ENCODE data around the gene ECT2. TPM values are rescaled to one million over a fixed set of nuclear protein-coding genes. Genes with fewer than 3 reads are reported as not detected.

Gene ECT2
- polyA plus RNA-seq, 1 donor from 2014 or later: 6.3 TPM

GRCh38 chr3:172766241-172766640 is 15.7 kb downstream of the ECT2 start:
- H2AFZ ChIP-seq (ENCODE audit: low read depth, low read length): no peak overlapping the region
- H3F3A ChIP-seq (ENCODE audit: insufficient read depth, low read length, poor library complexity, severe bottlenecking): no peaks in the 10 kb centered on the region
- H3K9me3 ChIP-seq (ENCODE audit: low read length): no peaks in the 10 kb centered on the region
- H3K4me3 ChIP-seq (ENCODE audit: low read length): no peak overlapping the region
- TF ChIP-seq SMC3 (conservative IDR thresholded peaks at IDR 0.05; ENCODE audit: poor library complexity): no peak
- TF ChIP-seq POLR2AphosphoS5 (IDR thresholded peaks at IDR 0.05): no peak
- TF ChIP-seq EP300 (conservative IDR thresholded peaks at IDR 0.05; ENCODE audit: poor library complexity, severe bottlenecking): no peak
- no peak for TF ChIP-seq REST (IDR thresholded peaks at IDR 0.05; ENCODE audit: borderline replicate concordance)
- no peak for TF ChIP-seq TAF1 (IDR thresholded peaks at IDR 0.05; ENCODE audit: low read depth)
- TF ChIP-seq RAD21 (conservative IDR thresholded peaks at IDR 0.05): no peak
- TF ChIP-seq CTCF (IDR thresholded peaks at IDR 0.05; ENCODE audit: poor library complexity, severe bottlenecking): no peak
- no peak for TF ChIP-seq MXI1 (conservative IDR thresholded peaks at IDR 0.05; ENCODE audit: poor library complexity, severe bottlenecking)
- TF ChIP-seq EZH2 (IDR thresholded peaks at IDR 0.05; ENCODE audit: borderline replicate concordance, insufficient read depth, low read length, poor library complexity, severe bottlenecking): no peak
- H3K27ac ChIP-seq (ENCODE audit: low read length): no peak overlapping the region
- H3K9ac ChIP-seq (ENCODE audit: low read length): no peak overlapping the region
- no peaks in the 10 kb centered on the region for H3K79me2 ChIP-seq (replicated peaks; ENCODE audit: insufficient read depth, low read length)
- H3K27me3 ChIP-seq (ENCODE audit: insufficient read depth, low read depth, low read length): no peaks in the 10 kb centered on the region
- H3K36me3 ChIP-seq (ENCODE audit: insufficient read depth, low read length): no peaks in the 10 kb centered on the region
- no peaks in the 10 kb centered on the region for H4K20me1 ChIP-seq (ENCODE audit: insufficient read depth)
- H3K4me2 ChIP-seq (ENCODE audit: low read length): no peak overlapping the region
- H3K9me2 ChIP-seq (ENCODE audit: insufficient read depth, low read length): no peaks in the 10 kb centered on the region

- H3K79me2 ChIP-seq (replicated peaks; ENCODE audit: insufficient read depth, low read length): no peaks in the 10 kb centered on the region
- H3K9ac ChIP-seq (ENCODE audit: low read length): no peak overlapping the region
- TF ChIP-seq TAF1 (IDR thresholded peaks at IDR 0.05; ENCODE audit: low read depth) (no peak), MXI1 (conservative IDR thresholded peaks at IDR 0.05; ENCODE audit: poor library complexity, severe bottlenecking) (no peak), POLR2AphosphoS5 (IDR thresholded peaks at IDR 0.05) (no peak), EP300 (conservative IDR thresholded peaks at IDR 0.05; ENCODE audit: poor library complexity, severe bottlenecking) (no peak), CTCF (IDR thresholded peaks at IDR 0.05; ENCODE audit: poor library complexity, severe bottlenecking) (no peak), SMC3 (conservative IDR thresholded peaks at IDR 0.05; ENCODE audit: poor library complexity) (no peak), EZH2 (IDR thresholded peaks at IDR 0.05; ENCODE audit: borderline replicate concordance, insufficient read depth, low read length, poor library complexity, severe bottlenecking) (no peak), REST (IDR thresholded peaks at IDR 0.05; ENCODE audit: borderline replicate concordance) (no peak), RAD21 (conservative IDR thresholded peaks at IDR 0.05) (no peak)
These were observed 16.3 kb downstream of the ECT2 start for GRCh38 chr3:172766718-172767405.

More at GRCh38 chr3:172766718-172767405, 16.3 kb downstream of the ECT2 start:
- H4K20me1 ChIP-seq (ENCODE audit: insufficient read depth): no peaks in the 10 kb centered on the region
- no peaks in the 10 kb centered on the region for H3K27me3 ChIP-seq (ENCODE audit: insufficient read depth, low read depth, low read length)
- no peaks in the 10 kb centered on the region for H3K9me3 ChIP-seq (ENCODE audit: low read length)
- H3F3A ChIP-seq (ENCODE audit: insufficient read depth, low read length, poor library complexity, severe bottlenecking): no peaks in the 10 kb centered on the region
- H3K27ac ChIP-seq (ENCODE audit: low read length): no peak overlapping the region
- H3K9me2 ChIP-seq (ENCODE audit: insufficient read depth, low read length): no peaks in the 10 kb centered on the region
- H3K36me3 ChIP-seq (ENCODE audit: insufficient read depth, low read length): no peaks in the 10 kb centered on the region
- no peak overlapping the region for H3K4me3 ChIP-seq (ENCODE audit: low read length)
- H2AFZ ChIP-seq (ENCODE audit: low read depth, low read length): no peak overlapping the region
- H3K4me2 ChIP-seq (ENCODE audit: low read length): no peak overlapping the region
